CD4-positive, alpha-beta T cell treated with Interleukin-15 for 4 hours (primary cell): ENCODE data around the gene HAUS8.
"Not testable (repeated sequence)": the region's sequence is repeated elsewhere in the genome, so short reads cannot be mapped to it uniquely, and the experiment has no call there.

Experiments used
- DNase-seq: peaks from one replicate; pipeline ENCODE4 v3.0.0-alpha.2; 2020; ENCODE audit warnings: low spot score

HAUS8 gene

DNA sequence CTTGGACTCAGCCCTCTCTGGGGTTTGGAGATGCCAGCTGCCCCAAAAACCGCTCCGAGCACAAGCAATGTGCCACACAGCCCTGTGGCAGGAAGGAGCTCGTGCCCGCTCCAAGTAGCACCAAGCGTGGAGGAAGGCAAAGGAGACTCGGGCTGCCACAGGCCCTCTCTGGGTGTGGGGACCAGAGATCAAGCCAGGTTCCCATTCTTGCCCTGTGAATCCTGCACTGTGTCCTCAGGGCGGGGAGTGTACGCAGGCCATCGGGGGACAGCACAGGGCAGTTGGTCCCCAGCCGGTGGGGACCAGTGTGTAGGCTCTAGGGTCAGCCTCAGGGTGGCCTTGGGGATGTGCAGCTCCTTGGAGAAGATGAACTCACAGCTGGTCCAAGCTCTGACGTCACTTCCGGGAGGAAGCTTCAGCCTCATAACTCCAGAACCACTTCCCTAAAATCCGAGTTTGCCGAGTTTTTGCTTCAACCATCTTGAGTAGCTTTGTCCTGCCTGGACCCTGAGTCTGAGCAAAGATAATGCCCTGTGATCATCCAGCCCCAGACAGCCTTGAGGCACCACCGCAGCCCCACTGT, 39.3 kb downstream of the HAUS8 start:
- DNase-seq: no peak

DNA sequence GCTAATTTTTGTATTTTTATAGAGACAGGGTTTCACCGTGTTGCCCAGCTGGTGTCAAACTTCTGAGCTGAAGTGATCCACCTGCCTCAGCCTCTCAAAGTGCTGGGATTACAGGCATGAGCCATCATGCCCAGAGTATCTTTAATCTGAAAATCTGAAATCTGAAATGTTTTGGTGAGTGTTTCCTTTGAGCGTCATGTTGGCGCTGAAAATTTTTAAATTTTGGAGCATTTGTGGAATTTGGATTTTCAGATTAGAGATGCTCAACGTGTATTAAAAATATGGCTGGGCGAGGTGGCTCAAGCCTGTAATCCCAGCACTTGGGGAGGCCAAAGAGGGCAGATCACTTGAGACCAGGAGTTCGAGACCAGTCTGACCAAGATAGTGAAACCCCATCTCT, 43.5 kb downstream of the HAUS8 start:
- DNase-seq: no peak

GRCh38 chr19:17027535-17027975, 47.7 kb downstream of the HAUS8 start:
- no peak for DNase-seq

DNA sequence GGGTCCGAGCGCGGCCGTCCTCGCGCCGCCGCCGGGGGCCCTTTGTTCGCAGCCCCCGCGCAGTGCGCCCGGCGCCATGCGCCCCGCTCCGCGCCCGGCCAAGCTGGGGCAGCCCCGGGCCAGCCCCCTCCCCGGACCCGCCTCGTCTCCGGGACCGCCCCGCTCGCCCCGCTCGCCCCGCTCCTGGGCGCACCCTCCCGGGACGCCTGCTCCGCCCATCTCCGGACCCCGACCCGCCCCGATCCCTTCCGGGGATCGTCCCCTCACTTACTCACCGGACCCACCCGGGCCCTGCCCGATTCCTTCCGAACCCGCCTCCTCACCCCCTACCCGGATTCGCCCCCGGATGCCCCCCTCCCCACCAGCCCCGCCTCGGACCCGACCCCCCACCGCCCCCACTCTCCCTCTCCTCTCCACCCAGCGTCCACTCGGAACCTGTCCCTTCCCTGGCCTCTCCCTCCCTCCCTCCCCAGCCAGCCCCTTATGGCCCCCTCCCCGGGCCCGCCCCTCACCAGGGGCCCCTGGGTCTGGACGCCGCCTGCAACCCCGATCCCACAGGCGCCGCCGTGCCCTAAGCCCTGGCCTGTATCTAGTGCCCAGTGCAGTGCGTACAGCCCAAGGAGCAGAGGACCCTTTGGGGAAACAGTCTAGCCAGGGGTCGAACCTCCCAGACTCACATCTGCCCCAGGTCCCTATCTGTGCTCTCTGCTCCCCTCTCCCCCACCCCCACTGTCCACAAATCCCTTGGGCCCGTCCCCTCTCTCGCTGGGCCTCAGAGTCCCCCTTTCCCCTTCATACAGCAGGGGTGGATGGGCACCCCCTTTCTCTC, 48.3 kb downstream of the HAUS8 start, which contains the start of gene CPAMD8:
Gene CPAMD8, minus strand, starts transcription at position 105 of the 829 bp plus-strand sequence. CDS start 168 bp downstream, outside the sequence.
- no peak for DNase-seq

DNA sequence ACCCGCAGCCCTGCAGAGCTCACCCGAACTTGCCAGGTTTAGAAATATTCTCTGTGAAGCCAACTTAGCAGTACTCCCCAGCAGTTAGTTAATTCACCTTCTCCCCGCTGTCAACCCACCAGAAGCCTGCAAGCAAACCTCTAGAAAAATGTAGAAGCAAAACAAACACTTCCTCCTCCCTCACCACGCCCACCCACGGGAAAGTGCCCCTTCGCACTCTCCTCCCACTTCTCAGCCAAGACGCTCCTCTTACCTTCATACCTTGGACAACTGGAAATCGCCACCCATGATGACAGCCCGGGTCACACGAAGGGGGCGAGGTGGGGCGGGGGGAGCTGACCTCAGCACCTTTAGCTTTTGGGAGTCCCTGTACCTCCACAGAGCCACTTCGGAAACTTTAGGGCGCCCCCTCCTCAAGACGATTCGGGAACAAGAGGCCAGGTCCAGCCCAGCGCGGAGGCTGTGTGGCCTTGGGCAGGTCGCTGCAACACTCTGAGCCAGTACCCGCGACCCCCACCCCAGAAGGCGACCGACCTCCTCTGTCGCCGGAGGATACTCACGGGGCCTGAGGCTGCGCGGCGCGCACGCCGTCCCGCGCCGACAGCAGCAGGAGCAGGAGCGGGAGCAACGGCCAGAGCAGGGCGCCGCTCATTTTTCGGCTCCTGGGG, 49.1 kb downstream of the HAUS8 start:
- DNase-seq: no peak

DNA sequence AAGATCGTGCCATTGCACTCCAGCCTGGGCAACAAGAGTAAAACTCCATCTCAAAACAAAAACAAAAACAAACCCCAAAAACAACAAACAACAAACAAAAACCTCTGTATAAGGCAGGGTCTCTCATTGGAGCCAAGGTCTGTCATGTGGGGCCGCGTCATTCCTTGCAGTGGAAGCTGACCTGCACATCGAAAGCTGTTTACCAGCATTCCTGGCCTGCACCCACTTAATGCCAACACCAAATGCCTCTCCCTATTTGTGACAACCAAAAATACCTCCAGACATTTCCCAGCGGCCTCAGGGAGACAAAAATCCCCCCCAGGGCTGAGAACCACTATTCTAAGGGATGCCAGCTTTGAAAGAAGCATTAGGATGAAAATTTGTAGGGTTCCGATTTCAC, 49.9 kb downstream of the HAUS8 start:
- DNase-seq: no peak

- not testable (repeated sequence) for DNase-seq
These were observed 50.3 kb downstream of the HAUS8 start for GRCh38 chr19:17024941-17025340.

- no peak for DNase-seq
These were observed 51.4 kb downstream of the HAUS8 start for GRCh38 chr19:17023805-17024204.

DNA sequence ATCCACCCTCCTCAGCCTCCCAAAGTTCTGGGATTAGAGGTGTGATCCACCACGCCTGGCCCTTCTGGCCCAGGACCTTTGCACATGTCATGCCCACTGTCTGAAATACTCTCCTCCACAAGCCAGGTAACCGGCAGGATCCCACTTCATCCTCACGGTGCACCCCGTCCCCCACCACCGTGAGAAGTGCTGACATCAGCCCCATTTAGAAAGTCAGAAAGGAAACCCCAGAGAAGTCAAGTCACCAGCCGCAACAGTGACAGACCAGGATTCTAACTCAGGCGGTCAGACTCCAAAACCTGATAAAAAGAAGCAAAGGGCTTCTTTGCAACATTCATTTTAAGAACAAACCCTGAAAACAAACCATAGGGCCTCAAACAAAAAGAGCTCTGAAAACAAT, 52.5 kb downstream of the HAUS8 start:
- no peak for DNase-seq

GRCh38 chr19:17021793-17022590, 53.3 kb downstream of the HAUS8 start:
- no peak for DNase-seq

- no peak for DNase-seq
These were observed 53.9 kb downstream of the HAUS8 start for GRCh38 chr19:17021328-17021727.

DNA sequence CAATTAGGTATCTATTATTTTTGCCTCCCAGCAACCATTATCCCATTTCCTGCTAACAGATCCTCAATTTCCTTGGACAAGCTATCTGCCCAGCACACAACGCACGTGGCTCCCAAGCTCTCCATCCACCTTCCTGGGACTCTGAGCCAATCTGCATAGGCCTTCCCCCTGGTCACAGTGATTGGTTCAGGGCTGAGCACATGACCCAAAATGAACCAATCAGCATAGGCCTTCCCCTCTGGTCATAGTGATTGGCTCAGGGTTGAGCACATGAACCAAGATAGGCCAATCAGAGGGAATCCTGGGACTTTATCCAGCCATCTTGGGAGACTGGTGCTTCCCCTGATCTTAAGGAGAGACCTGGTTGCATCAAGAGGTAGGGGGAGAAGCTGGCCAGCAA, 54.4 kb downstream of the HAUS8 start:
- DNase-seq: no peak

- DNase-seq: no peak
These were observed 54.9 kb downstream of the HAUS8 start for GRCh38 chr19:17020385-17020784.

GRCh38 chr19:17014212-17014861, 60.9 kb downstream of the HAUS8 start:
- DNase-seq: not testable (repeated sequence)

DNA sequence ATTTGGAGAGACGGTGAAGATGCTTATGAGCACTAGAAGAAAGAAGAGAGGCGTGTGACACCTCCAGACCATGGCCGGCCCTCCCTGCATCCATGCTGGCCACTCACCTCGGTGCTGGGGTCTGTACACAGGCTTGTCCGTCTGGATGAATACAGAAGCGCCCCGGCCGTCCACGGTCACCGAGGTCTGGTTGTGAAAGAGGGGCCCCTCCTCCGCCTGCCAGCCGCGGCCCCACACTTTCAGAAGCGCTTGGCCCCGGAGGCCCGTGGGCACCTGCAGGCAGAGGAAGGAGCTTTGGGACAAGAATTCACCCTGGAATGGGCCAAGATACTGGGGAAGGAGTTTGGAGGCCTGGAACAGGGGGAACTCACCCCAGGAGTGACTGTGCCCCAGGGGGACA, 63.8 kb downstream of the HAUS8 start:
- DNase-seq: no peak

DNA sequence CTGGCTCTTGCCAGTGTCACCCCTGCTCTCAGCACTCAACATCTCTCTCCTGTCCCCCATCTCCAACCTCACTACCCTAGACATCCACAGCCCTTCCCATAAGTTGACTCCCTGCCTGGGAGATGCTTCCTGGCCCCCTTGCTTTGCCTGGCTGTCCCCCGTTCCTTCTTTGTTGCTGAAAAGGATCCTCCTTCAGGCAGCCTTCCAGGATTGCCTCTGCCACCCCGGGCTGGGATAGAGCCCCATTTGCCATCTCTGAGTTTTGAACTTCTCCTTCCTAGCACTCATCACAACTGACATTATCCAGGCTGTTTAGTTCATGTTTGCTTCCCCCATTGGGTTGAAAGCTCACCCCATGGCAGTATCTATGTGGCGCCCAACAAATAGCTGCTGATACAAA, 68.7 kb downstream of the HAUS8 start:
- no peak for DNase-seq

GRCh38 chr19:17005000-17005399, 70.3 kb downstream of the HAUS8 start:
- DNase-seq: no peak

DNA sequence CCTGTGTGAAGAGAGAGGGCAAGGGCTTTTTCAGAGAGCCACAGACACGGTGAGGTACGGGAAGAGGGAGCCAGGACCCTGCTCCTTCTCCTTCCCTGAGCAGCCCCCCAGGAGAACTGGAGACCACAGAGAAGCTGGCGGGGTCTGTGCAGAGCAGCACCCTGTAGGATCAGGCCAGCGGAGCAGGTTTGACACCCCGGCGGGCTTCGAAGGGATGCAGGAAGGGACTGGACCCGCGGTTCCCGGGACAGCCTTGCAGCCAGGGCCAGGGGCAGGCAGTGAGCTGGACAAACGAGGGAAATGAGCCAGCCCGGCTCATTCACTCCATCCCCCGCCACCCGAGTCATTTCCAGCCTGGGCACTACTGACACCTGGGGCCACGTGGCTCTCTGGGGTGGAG, 70.9 kb downstream of the HAUS8 start:
- DNase-seq: no peak

DNA sequence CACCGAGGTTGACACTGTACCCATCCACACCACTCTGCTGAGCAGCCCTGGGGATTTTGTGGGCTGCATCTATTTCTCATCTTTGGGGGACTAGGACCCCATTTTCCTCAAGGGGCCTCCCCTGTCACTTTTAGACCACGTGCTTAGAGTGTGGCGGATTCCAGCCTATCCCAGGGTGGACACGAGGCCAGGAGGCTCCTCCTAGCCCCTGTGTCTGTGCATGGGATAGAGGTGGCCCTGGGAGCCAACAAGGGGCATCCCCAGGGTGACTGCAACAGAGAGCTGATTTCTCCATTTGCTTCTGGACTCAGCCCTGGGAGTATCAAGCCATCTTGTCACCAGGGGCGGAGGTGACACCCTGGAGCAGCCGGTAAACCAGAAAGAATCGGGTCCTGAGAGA, 72.8 kb downstream of the HAUS8 start:
- no peak for DNase-seq

GRCh38 chr19:17001603-17002183, 73.6 kb downstream of the HAUS8 start:
- DNase-seq: peak; percentile 78
